Stimulated activated CD4-positive, alpha-beta T cell treated with anti-CD3 and anti-CD28 coated beads, Interleukin-15, amount 100 ng/mL, for 48 hours (primary cell): Measurements from ENCODE around the gene TAS1R3.

Source experiments
- DNase-seq, 2 donors: peaks; one replicate each; pipeline ENCODE4 v3.0.0-alpha.2; 2020; ENCODE audit warnings: low read depth in 2 of 2

TAS1R3 gene

GRCh38 chr1:1324084-1324523, 7.0 kb upstream of the TAS1R3 start:
- no peak for DNase-seq

GRCh38 chr1:1324524-1325287, 6.4 kb upstream of the TAS1R3 start, which contains the start of the genes CPTP and INTS11:
CPTP (plus strand) TSS chr1:1324802; CDS start chr1:1326911, 2,109 bp downstream.
INTS11 (minus strand) TSS chr1:1324660; CDS start chr1:1324608, 52 bp downstream.
- peak; percentile 94 to 95 for DNase-seq

GRCh38 chr1:1325288-1326074, 5.6 kb upstream of the TAS1R3 start:
- no peak for DNase-seq

- DNase-seq, result no peak
Observed at GRCh38 chr1:1326075-1326605, 4.9 kb upstream of the TAS1R3 start.

GRCh38 chr1:1327291-1327690, 3.8 kb upstream of the TAS1R3 start:
- DNase-seq, result no peak

GRCh38 chr1:1328254-1328653, 2.8 kb upstream of the TAS1R3 start:
- no peak for DNase-seq

- no peak for DNase-seq
Observed at GRCh38 chr1:1329304-1330210, 1.5 kb upstream of the TAS1R3 start.

GRCh38 chr1:1330366-1331067, 563 bp upstream of the TAS1R3 start:
- DNase-seq, result no peak

GRCh38 chr1:1332031-1332755, 1.1 kb downstream of the TAS1R3 start:
- DNase-seq, result no peak

- no peak for DNase-seq
Observed at GRCh38 chr1:1332774-1333480, 1.8 kb downstream of the TAS1R3 start.

GRCh38 chr1:1333551-1334241, 2.6 kb downstream of the TAS1R3 start:
- no peak for DNase-seq

GRCh38 chr1:1334835-1335234, 3.8 kb downstream of the TAS1R3 start:
- DNase-seq, result no peak

- DNase-seq, result no peak
Observed at GRCh38 chr1:1335283-1335682, 4.2 kb downstream of the TAS1R3 start.

GRCh38 chr1:1335792-1336248, 4.7 kb downstream of the TAS1R3 start:
- DNase-seq, result no peak

GRCh38 chr1:1336446-1336845, 5.4 kb downstream of the TAS1R3 start:
- no peak for DNase-seq

- no peak for DNase-seq
Observed at GRCh38 chr1:1336931-1337792, 6.1 kb downstream of the TAS1R3 start.

- peak in 1 of 2 donors; percentile 47 for DNase-seq
Observed at GRCh38 chr1:1337793-1338147, 6.7 kb downstream of the TAS1R3 start.

GRCh38 chr1:1338278-1338677, 7.2 kb downstream of the TAS1R3 start:
- no peak for DNase-seq
